GM19397 (cell line): ENCODE measurements around the gene HDHD2.

Source experiments
- ATAC-seq: cut with Tn5 transposase; IDR thresholded peaks from one replicate; pipeline ENCODE4 v1.9.1; 2021; ENCODE audit warnings: mild to moderate bottlenecking, moderate library complexity; ENCODE audit not compliant: unreplicated experiment

HDHD2 gene

GRCh38 chr18:47149457-47150028 lies 757 bp downstream of the HDHD2 start:
- ATAC-seq, result no peak

- ATAC-seq, result no peak
Observed at GRCh38 chr18:47146206-47146605, 4.1 kb downstream of the HDHD2 start.

- no peak for ATAC-seq
Observed at GRCh38 chr18:47143899-47144485, 6.3 kb downstream of the HDHD2 start.

- ATAC-seq, result no peak
Observed at GRCh38 chr18:47143153-47143552, 7.1 kb downstream of the HDHD2 start.

GRCh38 chr18:47141289-47141688 lies 9.0 kb downstream of the HDHD2 start:
- ATAC-seq, result no peak

GRCh38 chr18:47121146-47121545 lies 29.2 kb downstream of the HDHD2 start:
- ATAC-seq, result no peak

GRCh38 chr18:47120428-47120827 lies 29.9 kb downstream of the HDHD2 start:
- peak; percentile 87 for ATAC-seq

GRCh38 chr18:47118981-47119380 lies 31.3 kb downstream of the HDHD2 start:
- ATAC-seq, result no peak

- ATAC-seq, result no peak
Observed at GRCh38 chr18:47115205-47115604, 35.1 kb downstream of the HDHD2 start.

- ATAC-seq, result no peak
Observed at GRCh38 chr18:47113796-47114540, 36.3 kb downstream of the HDHD2 start.

GRCh38 chr18:47110492-47111274 lies 39.6 kb downstream of the HDHD2 start:
- ATAC-seq, result no peak

- no peak for ATAC-seq
Observed at GRCh38 chr18:47109720-47110119, 40.6 kb downstream of the HDHD2 start.

GRCh38 chr18:47108998-47109405 lies 41.3 kb downstream of the HDHD2 start:
- ATAC-seq, result no peak

GRCh38 chr18:47108373-47108772 lies 41.9 kb downstream of the HDHD2 start:
- ATAC-seq, result no peak

GRCh38 chr18:47100212-47100831 lies 50.0 kb downstream of the HDHD2 start:
- ATAC-seq, result peak; percentile 63

- no peak for ATAC-seq
Observed at GRCh38 chr18:47095810-47096209, 54.5 kb downstream of the HDHD2 start.

GRCh38 chr18:47087676-47088075 lies 62.6 kb downstream of the HDHD2 start:
- no peak for ATAC-seq

GRCh38 chr18:47081578-47081977 lies 68.7 kb downstream of the HDHD2 start:
- ATAC-seq, result no peak

- no peak for ATAC-seq
Observed at GRCh38 chr18:47080872-47081271, 69.4 kb downstream of the HDHD2 start.

- no peak for ATAC-seq
Observed at GRCh38 chr18:47077111-47077510, 73.2 kb downstream of the HDHD2 start.
